ENCODE results near the gene RPS17. TPM values are rescaled to one million over a fixed set of nuclear protein-coding genes. Genes with fewer than 3 reads are reported as not detected.

RPS17 gene
- total and polyA plus RNA-seq, 7 donors: 1,463 to 6,196 (median 3,825) TPM

GRCh38 chr15:82540984-82541431 lies 751 bp upstream of the RPS17 start:
- WGBS, 2 donors: 19 to 30% methylated on average over 11 of the region's 11 CpGs
- Histone ChIP-seq H3K27me3 (no peaks in the 10 kb centered on the region), H3K4me1 (peaks cover 0 to 30% (median 20%) of the 10 kb centered on the region in 4 donors), H3K4me3 (peak overlapping the region; percentile 64 to 77 (median 72)), H3K27ac (peak overlapping the region; percentile 85 to 93 (median 92)), H3K9me3 (no peaks in the 10 kb centered on the region), H3K36me3 (peaks cover 14 to 42% (median 25%) of the 10 kb centered on the region in 4 donors)
- no peak for DNase-seq
- intact Hi-C loops (cut with DNase I): loop anchor here (1.0 to 5.0 kb wide), 3 partner anchors 106 to 271 kb away; partner anchors contain the start of gene CPEB1
- no peak for TF ChIP-seq POLR2AphosphoS5 (IDR thresholded peaks at IDR 0.05)
- no peak for TF ChIP-seq EP300 (IDR thresholded peaks at IDR 0.05)
- TF ChIP-seq CTCF (IDR thresholded peaks at IDR 0.05): no peak
- TF ChIP-seq POLR2A (IDR thresholded peaks at IDR 0.05): no peak

- H3K27ac ChIP-seq: peak overlapping the region; percentile 85 to 93 (median 92)
- 0 to 1% methylated on average over 23 of the region's 23 CpGs for WGBS, 2 donors
- peak overlapping the region; percentile 64 to 77 (median 72) for H3K4me3 ChIP-seq
- H3K4me1 ChIP-seq: peaks cover 0 to 30% (median 20%) of the 10 kb centered on the region in 4 donors
- no peaks in the 10 kb centered on the region for H3K27me3 ChIP-seq
- no peak for DNase-seq
- no peak for TF ChIP-seq CTCF (IDR thresholded peaks at IDR 0.05)
- no peak for TF ChIP-seq POLR2AphosphoS5 (IDR thresholded peaks at IDR 0.05)
- no peak for TF ChIP-seq EP300 (IDR thresholded peaks at IDR 0.05)
- no peak for TF ChIP-seq POLR2A (IDR thresholded peaks at IDR 0.05)
- H3K36me3 ChIP-seq: peaks cover 14 to 49% (median 29%) of the 10 kb centered on the region in 4 donors
- no peaks in the 10 kb centered on the region for H3K9me3 ChIP-seq
- intact Hi-C loops (cut with DNase I): loop anchor here (1.0 to 5.0 kb wide), 4 partner anchors 33 to 273 kb away; partner anchors contain the start of gene CPEB1
Observed at GRCh38 chr15:82539691-82540054, 584 bp downstream of the RPS17 start.

- peaks cover 14 to 49% (median 31%) of the 10 kb centered on the region in 4 donors for H3K36me3 ChIP-seq
- WGBS, 2 donors: 11 to 20% methylated on average over 28 of the region's 28 CpGs
- DNase-seq: no peak
- TF ChIP-seq EP300 (IDR thresholded peaks at IDR 0.05) (no peak), POLR2A (IDR thresholded peaks at IDR 0.05) (no peak), POLR2AphosphoS5 (IDR thresholded peaks at IDR 0.05) (no peak), CTCF (IDR thresholded peaks at IDR 0.05) (no peak)
- H3K4me3 ChIP-seq: peak overlapping the region; percentile 64 to 77 (median 72)
- H3K4me1 ChIP-seq: peaks cover 0 to 30% (median 20%) of the 10 kb centered on the region in 4 donors
- H3K9me3 ChIP-seq: no peaks in the 10 kb centered on the region
- intact Hi-C loops (cut with DNase I): loop anchor here (5.0 kb wide), 1 partner anchor 33 kb away; no protein-coding TSS in a partner anchor
- peak overlapping the region; percentile 85 to 93 (median 92) for H3K27ac ChIP-seq
- no peaks in the 10 kb centered on the region for H3K27me3 ChIP-seq
Observed at GRCh38 chr15:82538961-82539690, 1.1 kb downstream of the RPS17 start.

- Histone ChIP-seq H3K9me3 (no peaks in the 10 kb centered on the region), H3K36me3 (peaks cover 14 to 64% (median 33%) of the 10 kb centered on the region in 4 donors), H3K27me3 (no peaks in the 10 kb centered on the region), H3K27ac (no peak overlapping the region), H3K4me3 (no peak overlapping the region), H3K4me1 (peaks cover 0 to 30% (median 20%) of the 10 kb centered on the region in 4 donors)
- 72 to 75% methylated on average over 4 of the region's 4 CpGs for WGBS, 2 donors
- TF ChIP-seq POLR2A (IDR thresholded peaks at IDR 0.05): no peak
- no peak for TF ChIP-seq CTCF (IDR thresholded peaks at IDR 0.05)
- no peak for TF ChIP-seq EP300 (IDR thresholded peaks at IDR 0.05)
- TF ChIP-seq POLR2AphosphoS5 (IDR thresholded peaks at IDR 0.05): no peak
- DNase-seq: no peak
- intact Hi-C loops (cut with DNase I): loop anchor here (5.0 kb wide), 1 partner anchor 35 kb away; no protein-coding TSS in a partner anchor
Observed at GRCh38 chr15:82537351-82537908, 2.8 kb downstream of the RPS17 start.

All from sigmoid colon (tissue), 7 donors.